ENCODE data around the gene SLC9A2. TPM values are rescaled to one million over a fixed set of nuclear protein-coding genes. Genes with fewer than 3 reads are reported as not detected.

SLC9A2 gene, protein sequence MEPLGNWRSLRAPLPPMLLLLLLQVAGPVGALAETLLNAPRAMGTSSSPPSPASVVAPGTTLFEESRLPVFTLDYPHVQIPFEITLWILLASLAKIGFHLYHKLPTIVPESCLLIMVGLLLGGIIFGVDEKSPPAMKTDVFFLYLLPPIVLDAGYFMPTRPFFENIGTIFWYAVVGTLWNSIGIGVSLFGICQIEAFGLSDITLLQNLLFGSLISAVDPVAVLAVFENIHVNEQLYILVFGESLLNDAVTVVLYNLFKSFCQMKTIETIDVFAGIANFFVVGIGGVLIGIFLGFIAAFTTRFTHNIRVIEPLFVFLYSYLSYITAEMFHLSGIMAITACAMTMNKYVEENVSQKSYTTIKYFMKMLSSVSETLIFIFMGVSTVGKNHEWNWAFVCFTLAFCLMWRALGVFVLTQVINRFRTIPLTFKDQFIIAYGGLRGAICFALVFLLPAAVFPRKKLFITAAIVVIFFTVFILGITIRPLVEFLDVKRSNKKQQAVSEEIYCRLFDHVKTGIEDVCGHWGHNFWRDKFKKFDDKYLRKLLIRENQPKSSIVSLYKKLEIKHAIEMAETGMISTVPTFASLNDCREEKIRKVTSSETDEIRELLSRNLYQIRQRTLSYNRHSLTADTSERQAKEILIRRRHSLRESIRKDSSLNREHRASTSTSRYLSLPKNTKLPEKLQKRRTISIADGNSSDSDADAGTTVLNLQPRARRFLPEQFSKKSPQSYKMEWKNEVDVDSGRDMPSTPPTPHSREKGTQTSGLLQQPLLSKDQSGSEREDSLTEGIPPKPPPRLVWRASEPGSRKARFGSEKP
- total RNA-seq (not detected), total RNA-seq (0 to 1.7 (median 0.07) reads per million in 29 experiments)
- total RNA-seq (2013) = 0.13 TPM

DNA sequence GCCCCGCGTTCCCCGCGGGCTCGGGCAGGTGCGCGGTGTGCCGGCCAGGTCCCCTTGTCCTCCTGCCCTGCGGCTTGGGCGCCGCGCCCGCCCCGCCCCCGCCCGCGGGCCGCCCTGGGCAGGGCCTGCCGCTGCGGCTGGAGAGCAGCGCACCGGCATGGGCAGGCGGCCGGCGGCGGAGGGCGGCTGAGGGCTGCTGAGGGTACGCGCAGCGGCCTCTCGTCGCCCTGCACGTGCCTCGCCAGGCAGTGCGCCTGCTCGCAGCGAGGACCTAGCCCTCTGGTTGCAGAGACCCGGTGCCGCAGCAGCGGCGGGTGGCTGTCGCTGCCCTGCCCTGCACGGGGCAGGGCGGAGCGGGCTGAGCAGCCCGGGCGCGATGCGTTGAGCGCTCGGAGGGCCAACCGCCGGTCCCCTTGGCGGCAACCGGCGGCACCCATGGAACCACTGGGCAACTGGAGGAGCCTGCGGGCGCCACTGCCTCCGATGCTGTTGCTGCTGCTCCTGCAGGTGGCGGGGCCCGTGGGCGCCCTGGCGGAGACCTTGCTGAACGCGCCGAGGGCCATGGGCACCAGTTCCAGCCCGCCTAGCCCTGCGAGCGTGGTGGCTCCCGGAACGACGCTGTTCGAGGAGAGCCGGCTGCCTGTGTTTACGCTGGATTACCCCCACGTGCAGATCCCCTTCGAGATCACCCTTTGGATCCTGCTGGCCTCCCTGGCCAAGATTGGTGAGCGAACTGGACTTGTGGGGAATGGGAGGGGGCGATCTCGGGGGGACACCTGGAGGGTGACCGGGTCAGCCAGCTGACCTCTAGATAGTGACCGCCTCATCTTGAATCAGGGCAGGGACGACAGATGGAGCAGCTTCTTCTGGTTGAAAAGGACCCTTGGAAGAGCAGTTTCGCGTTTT is at the start of gene SLC9A2:
TSS of gene SLC9A2 (plus strand) at position 140 of the 906 bp plus-strand sequence. CDS start at position 436, 296 bp downstream.
- Histone ChIP-seq H3K4me3 (ENCODE audit: control insufficient read depth in 1 of 2, extremely low read depth in 1 of 2, low read length in 1 of 2) (peak within 1 kb of the TSS in 1 of 2 donors; percentile 79), H3K4me1 (ENCODE audit: control insufficient read depth in 1 of 2, extremely low read depth in 1 of 2, insufficient read depth in 2 of 2, low read length in 2 of 2) (peaks cover 2 to 13% of the 10 kb centered on the region in 2 experiments), H3K27me3 (replicated peaks in 1 of 2; ENCODE audit: control insufficient read depth in 2 of 2, extremely low read depth in 1 of 2, insufficient read depth in 2 of 2, low read length in 1 of 2) (peaks cover 13 to 27% of the 10 kb centered on the region in 2 experiments), H3K9me3 (no peaks in the 10 kb centered on the region), H3K27ac (ENCODE audit: low read length) (no peak within 1 kb of the TSS), H3K36me3 (ENCODE audit: control insufficient read depth in 2 of 2, extremely low read depth in 1 of 2, insufficient read depth in 1 of 2, low read length in 1 of 2) (no peaks in the 10 kb centered on the region)
- ChIA-PET POLR2A (no interaction called here), CTCF (no interaction called here)
- Mint-ChIP-seq H3K4me3 (peak within 1 kb of the TSS; percentile 39 to 80 (median 65)), H3K9me3 (no peaks in the 10 kb centered on the region), H3K27ac (no peak within 1 kb of the TSS), H3K27me3 (peaks cover 54 to 60% of the 10 kb centered on the region in 2 donors), H3K36me3 (no peaks in the 10 kb centered on the region), H3K4me1 (peaks cover 10 to 15% (median 14%) of the 10 kb centered on the region in 3 donors)
- DNase-seq = peak in 2 of 35 experiments; percentile 1
- WGBS (ENCODE audit: insufficient coverage) = 4% methylated on average over 83 of the region's 85 CpGs
- ATAC-seq (replicated peaks in 1 of 4) = peak in 1 of 4 experiments; percentile 56

DNA sequence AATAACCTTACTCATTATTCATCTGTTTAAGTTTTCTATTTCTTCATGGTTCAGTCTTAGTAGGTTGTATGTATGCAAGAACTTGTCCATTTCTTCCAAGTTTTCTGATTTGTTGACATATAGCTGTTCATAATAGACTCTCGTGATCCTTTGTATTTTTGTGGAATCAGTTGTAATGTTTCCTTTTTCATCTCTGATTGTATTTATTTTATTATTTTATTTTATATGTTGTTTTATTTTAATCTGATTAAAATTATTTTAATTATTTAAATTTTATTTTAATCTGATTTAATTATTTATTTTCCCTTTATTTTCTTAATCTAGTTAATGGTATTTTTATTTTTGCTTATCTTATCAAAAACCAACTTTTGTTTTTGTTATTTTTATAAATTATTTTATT is 43.5 kb upstream of the SLC9A2 start:
- Histone ChIP-seq H3K4me1 (ENCODE audit: control insufficient read depth in 1 of 2, extremely low read depth in 1 of 2, insufficient read depth in 2 of 2, low read length in 2 of 2) (no peaks in the 10 kb centered on the region), H3K9me3 (no peaks in the 10 kb centered on the region), H3K4me3 (ENCODE audit: control insufficient read depth in 1 of 2, extremely low read depth in 1 of 2, low read length in 1 of 2) (no peak overlapping the region), H3K27ac (ENCODE audit: low read length) (no peak overlapping the region), H3K36me3 (ENCODE audit: control insufficient read depth in 2 of 2, extremely low read depth in 1 of 2, insufficient read depth in 1 of 2, low read length in 1 of 2) (no peaks in the 10 kb centered on the region), H3K27me3 (replicated peaks in 1 of 2; ENCODE audit: control insufficient read depth in 2 of 2, extremely low read depth in 1 of 2, insufficient read depth in 2 of 2, low read length in 1 of 2) (no peaks in the 10 kb centered on the region)
- peaks cover 5 to 15% of the 10 kb centered on the region in 2 donors for H3K27me3 Mint-ChIP-seq
- POLR2A ChIA-PET = no interaction called here
- CTCF ChIA-PET = no interaction called here
- DNase-seq = no peak
- H3K27ac Mint-ChIP-seq = no peak overlapping the region
- H3K36me3 Mint-ChIP-seq = no peaks in the 10 kb centered on the region
- H3K9me3 Mint-ChIP-seq = peaks cover 4 to 18% (median 17%) of the 10 kb centered on the region in 3 donors
- WGBS (ENCODE audit: insufficient coverage) = no CpG with 5 or more reads among the region's 1 CpG
- H3K4me3 Mint-ChIP-seq = no peak overlapping the region
- ATAC-seq (replicated peaks in 1 of 4) = no peak
- no peaks in the 10 kb centered on the region for H3K4me1 Mint-ChIP-seq

DNA sequence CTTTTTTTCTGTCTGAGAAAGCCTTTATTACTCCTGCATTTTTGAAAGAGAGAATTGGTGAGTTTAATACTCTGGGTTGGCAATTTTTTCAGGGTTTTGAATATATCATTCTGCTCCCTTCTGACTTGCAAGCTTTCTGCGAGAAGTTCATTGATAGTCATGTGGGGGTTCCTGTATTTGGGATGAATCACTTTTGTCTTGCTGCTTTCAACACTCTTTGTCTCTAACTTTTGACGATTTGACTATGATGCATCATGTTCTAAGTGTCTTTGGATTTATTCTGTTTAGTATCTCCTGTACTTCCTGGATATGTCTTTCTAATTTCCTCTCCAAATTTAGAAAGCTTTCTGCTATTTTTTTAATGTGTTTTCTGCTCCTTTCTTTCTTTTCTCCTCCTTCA is 41.0 kb upstream of the SLC9A2 start:
- no peak overlapping the region for H3K27ac ChIP-seq (ENCODE audit: low read length)
- H3K4me3 ChIP-seq (ENCODE audit: control insufficient read depth in 1 of 2, extremely low read depth in 1 of 2, low read length in 1 of 2) = no peak overlapping the region
- no peak overlapping the region for H3K27ac Mint-ChIP-seq
- peaks cover 10 to 14% of the 10 kb centered on the region in 2 donors for H3K27me3 Mint-ChIP-seq
- no peaks in the 10 kb centered on the region for H3K27me3 ChIP-seq (replicated peaks in 1 of 2; ENCODE audit: control insufficient read depth in 2 of 2, extremely low read depth in 1 of 2, insufficient read depth in 2 of 2, low read length in 1 of 2)
- no peaks in the 10 kb centered on the region for H3K4me1 ChIP-seq (ENCODE audit: control insufficient read depth in 1 of 2, extremely low read depth in 1 of 2, insufficient read depth in 2 of 2, low read length in 2 of 2)
- H3K9me3 ChIP-seq = no peaks in the 10 kb centered on the region
- H3K4me1 Mint-ChIP-seq = peaks cover 0 to 8% (median 6%) of the 10 kb centered on the region in 3 donors
- ATAC-seq (replicated peaks in 1 of 4) (no peak), DNase-seq (no peak)
- no peak overlapping the region for H3K4me3 Mint-ChIP-seq
- H3K36me3 Mint-ChIP-seq = no peaks in the 10 kb centered on the region
- POLR2A ChIA-PET = interaction anchor here in 1 of 2 donors (0.6 kb wide), 1 partner anchor 63 kb away, joined by 3 read pairs; no protein-coding TSS in a partner anchor
- CTCF ChIA-PET = no interaction called here
- peaks cover under 1 to 14% (median 11%) of the 10 kb centered on the region in 3 donors for H3K9me3 Mint-ChIP-seq
- WGBS (ENCODE audit: insufficient coverage) = no CpG with 5 or more reads among the region's 2 CpGs
- H3K36me3 ChIP-seq (ENCODE audit: control insufficient read depth in 2 of 2, extremely low read depth in 1 of 2, insufficient read depth in 1 of 2, low read length in 1 of 2) = no peaks in the 10 kb centered on the region

DNA sequence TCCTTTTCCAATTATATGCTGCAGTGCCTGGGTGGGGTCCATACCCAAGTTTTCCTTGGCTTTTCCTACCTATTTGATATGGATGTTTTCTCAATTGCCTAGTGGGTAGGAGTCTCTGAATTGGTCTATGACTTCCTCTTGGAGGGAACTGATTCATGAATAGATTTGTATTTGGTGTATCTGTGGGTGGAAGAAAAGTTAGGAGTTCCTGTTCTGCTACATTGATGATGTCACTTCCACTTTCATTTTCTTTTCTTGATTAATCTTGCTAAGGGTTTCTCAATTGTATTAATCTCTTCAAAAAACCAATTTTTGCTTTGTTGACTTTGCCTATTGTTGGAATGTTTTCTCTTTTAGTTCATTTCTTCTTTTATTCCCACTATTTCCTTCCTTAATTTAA is 37.4 kb upstream of the SLC9A2 start:
- H3K27me3 Mint-ChIP-seq = peaks cover 10 to 12% of the 10 kb centered on the region in 2 donors

DNA sequence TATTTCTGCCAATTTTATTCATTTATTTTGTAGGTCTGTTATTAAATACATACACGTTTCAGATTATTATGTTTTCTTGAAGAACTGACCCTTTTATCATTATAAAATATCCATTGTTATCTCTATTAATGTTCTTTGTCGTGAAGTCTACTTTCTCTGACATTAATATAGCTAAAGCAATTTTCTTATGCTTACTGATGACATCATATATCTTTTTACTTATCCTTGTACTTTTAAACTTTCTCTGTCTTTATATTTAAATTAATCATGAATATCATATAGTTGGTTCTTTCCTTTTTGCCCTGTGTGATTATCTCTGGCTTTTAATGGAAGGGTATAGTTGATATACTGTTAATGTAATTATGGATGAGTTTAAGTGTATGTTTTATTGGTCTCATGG is 36.5 kb upstream of the SLC9A2 start:
- POLR2A ChIA-PET = no interaction called here

More for the DNA sequence above, 37.4 kb upstream of the SLC9A2 start:
- no peaks in the 10 kb centered on the region for H3K9me3 ChIP-seq
- ChIA-PET CTCF (no interaction called here), POLR2A (no interaction called here)
- H3K9me3 Mint-ChIP-seq = peaks cover 0 to 9% (median 4%) of the 10 kb centered on the region in 3 donors
- H3K27ac Mint-ChIP-seq = no peak overlapping the region
- peak overlapping the region in 2 of 3 donors; percentile 19 to 49 for H3K4me3 Mint-ChIP-seq
- no peak for DNase-seq
- no peak overlapping the region for H3K27ac ChIP-seq (ENCODE audit: low read length)
- no peaks in the 10 kb centered on the region for H3K36me3 ChIP-seq (ENCODE audit: control insufficient read depth in 2 of 2, extremely low read depth in 1 of 2, insufficient read depth in 1 of 2, low read length in 1 of 2)
- no peaks in the 10 kb centered on the region for H3K36me3 Mint-ChIP-seq
- peaks cover 0 to 8% (median 6%) of the 10 kb centered on the region in 3 donors for H3K4me1 Mint-ChIP-seq
- no peak for ATAC-seq (replicated peaks in 1 of 4)
- H3K4me3 ChIP-seq (ENCODE audit: control insufficient read depth in 1 of 2, extremely low read depth in 1 of 2, low read length in 1 of 2) = no peak overlapping the region
- no peaks in the 10 kb centered on the region for H3K4me1 ChIP-seq (ENCODE audit: control insufficient read depth in 1 of 2, extremely low read depth in 1 of 2, insufficient read depth in 2 of 2, low read length in 2 of 2)
- no peaks in the 10 kb centered on the region for H3K27me3 ChIP-seq (replicated peaks in 1 of 2; ENCODE audit: control insufficient read depth in 2 of 2, extremely low read depth in 1 of 2, insufficient read depth in 2 of 2, low read length in 1 of 2)

More for the DNA sequence above, 36.5 kb upstream of the SLC9A2 start:
- Histone ChIP-seq H3K4me3 (ENCODE audit: control insufficient read depth in 1 of 2, extremely low read depth in 1 of 2, low read length in 1 of 2) (no peak overlapping the region), H3K27me3 (replicated peaks in 1 of 2; ENCODE audit: control insufficient read depth in 2 of 2, extremely low read depth in 1 of 2, insufficient read depth in 2 of 2, low read length in 1 of 2) (no peaks in the 10 kb centered on the region), H3K36me3 (ENCODE audit: control insufficient read depth in 2 of 2, extremely low read depth in 1 of 2, insufficient read depth in 1 of 2, low read length in 1 of 2) (no peaks in the 10 kb centered on the region), H3K27ac (ENCODE audit: low read length) (no peak overlapping the region), H3K4me1 (ENCODE audit: control insufficient read depth in 1 of 2, extremely low read depth in 1 of 2, insufficient read depth in 2 of 2, low read length in 2 of 2) (no peaks in the 10 kb centered on the region), H3K9me3 (no peaks in the 10 kb centered on the region)
- no CpG with 5 or more reads among the region's 2 CpGs for WGBS (ENCODE audit: insufficient coverage)
- no peaks in the 10 kb centered on the region for H3K36me3 Mint-ChIP-seq
- H3K27me3 Mint-ChIP-seq = peaks cover 14 to 15% of the 10 kb centered on the region in 2 donors
- H3K4me3 Mint-ChIP-seq = no peak overlapping the region
- CTCF ChIA-PET = interaction anchor here in 1 of 2 donors (0.6 kb wide), 1 partner anchor 42 kb away, joined by 3 read pairs; no protein-coding TSS in a partner anchor
- peaks cover 0 to 8% (median 6%) of the 10 kb centered on the region in 3 donors for H3K4me1 Mint-ChIP-seq
- ATAC-seq (replicated peaks in 1 of 4) = no peak
- no peak for DNase-seq
- H3K9me3 Mint-ChIP-seq = peaks cover 0 to 6% (median 4%) of the 10 kb centered on the region in 3 donors
- H3K27ac Mint-ChIP-seq = no peak overlapping the region

All from T-cell (primary cell).